UCSD-AML1 (cell line): Measurements from ENCODE around the gene DOCK1.

ENCODE experiments used
- DNase-seq: peaks from one replicate; lab custom pipeline; 2025; ENCODE audit not compliant: unreplicated experiment; lab: John Stamatoyannopoulos, UW

Gene DOCK1

GRCh38 chr10:127337801-127338200, 432.6 kb downstream of the DOCK1 start:
- no peak for DNase-seq

- DNase-seq = no peak
Measured at GRCh38 chr10:127338399-127339110, 433.3 kb downstream of the DOCK1 start.

DNA sequence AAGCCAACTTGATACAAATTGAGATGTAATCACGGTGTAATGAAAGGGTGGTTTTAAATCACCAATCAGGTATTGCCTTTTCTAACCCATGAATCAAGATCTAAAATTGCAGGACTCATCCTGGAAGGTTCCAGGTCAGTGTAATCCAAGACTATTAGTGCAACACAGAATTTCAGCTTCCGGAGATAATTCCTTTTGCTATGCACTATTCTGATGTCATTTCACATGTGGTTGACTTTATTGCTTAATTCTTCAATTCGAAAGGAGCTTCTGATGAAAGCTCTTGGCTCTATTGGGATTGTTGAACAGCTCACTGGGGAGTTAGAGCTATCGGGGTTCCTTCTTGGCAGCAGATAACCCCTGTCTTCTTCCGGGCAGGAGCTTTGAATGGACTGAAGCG, 438.6 kb downstream of the DOCK1 start:
- no peak for DNase-seq

GRCh38 chr10:127344346-127344745, 439.1 kb downstream of the DOCK1 start:
- DNase-seq = no peak

DNA sequence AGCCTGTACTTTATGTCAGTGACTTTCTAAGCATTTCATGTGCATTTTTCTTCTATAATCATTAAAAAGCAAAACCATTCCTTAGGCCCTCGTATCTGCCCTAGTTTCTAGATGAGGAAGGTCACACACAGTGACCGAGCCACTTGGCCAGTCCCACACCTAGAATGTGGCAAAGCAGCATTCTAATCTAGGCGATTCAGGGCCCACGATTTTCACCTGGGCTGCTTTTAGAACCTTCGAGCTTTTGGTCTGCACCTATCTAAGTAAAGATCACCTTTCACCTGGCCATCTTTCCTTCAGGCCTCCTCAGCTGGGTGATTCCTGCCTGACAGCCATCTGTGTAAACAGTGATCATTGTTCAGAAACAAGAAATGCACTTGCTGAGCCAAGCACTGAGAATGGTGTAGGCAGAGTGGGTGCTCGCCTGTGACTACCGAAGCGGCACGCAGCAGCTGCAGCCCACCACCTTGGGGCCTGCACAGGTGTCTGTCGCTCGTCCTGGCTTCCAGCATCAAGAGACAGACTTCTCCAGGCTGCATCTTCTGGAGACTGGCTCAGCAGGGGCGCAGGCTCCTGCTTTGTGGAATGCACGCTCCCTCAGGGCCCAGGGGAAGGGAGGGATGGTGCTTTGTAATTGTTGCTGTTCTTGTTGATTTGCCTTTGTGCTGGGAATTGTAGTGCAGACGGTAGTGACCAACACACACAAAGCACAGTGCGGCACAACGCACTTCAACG, 440.2 kb downstream of the DOCK1 start:
- no peak for DNase-seq

DNA sequence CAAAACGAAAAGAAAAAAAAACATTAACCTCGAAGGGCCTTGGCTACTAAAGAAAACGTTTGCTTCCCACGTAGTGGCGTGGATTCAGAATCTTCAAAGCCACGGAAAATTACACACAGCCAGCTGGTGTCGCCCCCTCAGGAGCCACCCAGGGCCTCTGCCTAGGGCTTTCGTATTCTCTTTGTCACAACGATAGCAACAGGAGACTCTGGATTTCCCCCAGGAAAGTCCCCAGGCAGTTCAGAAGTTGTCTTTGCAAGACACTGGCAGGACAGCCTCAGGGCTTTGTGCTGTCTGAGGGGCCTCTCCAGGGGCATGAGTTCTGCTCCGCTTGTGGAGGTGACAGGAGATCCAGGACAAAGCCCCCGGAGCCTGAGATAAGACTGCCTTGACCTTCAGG, 441.4 kb downstream of the DOCK1 start:
- DNase-seq = no peak

DNA sequence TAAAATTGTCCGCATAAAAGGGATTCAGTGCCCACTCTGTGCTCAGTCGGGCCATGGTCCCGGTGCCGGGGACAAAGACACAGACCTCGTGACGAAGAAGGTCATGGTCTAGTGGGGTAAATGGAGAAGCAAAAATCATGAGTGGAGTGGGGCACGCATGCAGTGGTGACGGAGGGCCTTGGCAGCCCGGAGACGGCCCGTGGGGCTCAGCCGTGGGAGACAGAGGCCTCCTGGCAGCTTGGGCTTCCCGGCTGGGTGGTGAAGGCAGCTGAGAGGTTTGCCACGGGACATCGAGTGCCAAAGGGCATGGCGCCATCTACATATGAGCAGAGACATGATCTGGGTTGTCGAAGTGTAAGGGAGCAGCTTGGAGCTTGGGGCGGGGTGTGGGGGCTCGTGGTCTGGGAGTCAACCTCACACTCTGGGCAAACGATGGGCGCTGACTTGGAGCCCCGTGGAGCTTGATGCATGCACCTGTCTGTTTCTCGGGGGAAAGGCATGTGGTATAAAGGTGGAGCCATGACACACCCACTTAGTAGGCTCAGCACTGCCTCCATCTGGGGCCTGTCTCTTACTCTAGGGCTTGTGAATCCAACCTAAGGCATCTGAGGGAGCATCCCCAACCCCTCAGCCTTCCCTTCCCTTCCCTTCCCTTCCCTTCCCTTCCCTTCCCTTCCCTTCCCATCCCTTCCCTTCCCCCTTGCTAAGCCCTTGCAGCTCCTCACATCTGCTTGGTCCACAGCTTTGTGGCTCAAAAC, 442.2 kb downstream of the DOCK1 start:
- no peak for DNase-seq

DNA sequence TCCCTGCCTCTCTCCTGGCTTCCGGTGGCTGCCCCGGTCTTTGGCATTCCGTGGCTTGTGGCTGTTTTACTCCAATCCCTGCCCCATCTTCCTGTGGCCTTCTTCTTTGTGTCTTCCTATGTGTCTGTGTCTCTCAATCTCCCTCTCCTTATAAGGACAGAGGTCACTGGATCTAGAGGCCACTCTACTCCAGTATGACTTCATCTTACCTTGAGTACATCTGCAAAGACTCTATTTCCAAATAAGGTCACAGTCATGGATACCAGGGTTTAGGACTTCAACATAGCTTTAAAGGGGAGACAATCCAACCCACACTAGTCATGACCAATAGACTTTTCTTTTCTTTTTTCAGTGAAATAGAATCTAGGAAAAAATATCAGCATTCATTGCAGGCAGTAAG, 444.5 kb downstream of the DOCK1 start:
- no peak for DNase-seq

DNA sequence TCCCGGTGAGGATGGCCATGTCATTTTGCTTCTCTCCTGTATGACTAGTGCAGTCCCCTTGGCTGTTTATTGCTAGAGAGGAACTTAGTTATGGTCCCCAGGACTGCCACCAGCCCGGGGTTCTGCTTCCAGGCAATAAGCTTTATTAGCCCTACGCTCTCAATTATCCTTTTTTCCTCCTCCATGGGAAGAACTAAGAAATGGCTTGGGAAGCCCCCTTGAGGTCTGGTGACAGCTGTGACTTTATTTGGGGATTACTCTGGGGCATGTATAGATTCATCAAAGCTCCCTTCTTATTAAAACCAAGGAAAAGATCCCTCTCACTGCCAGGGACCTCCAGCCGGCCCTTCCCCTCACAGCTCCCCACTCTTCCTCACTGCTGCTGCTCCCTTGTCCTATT, 446.3 kb downstream of the DOCK1 start:
- no peak for DNase-seq

GRCh38 chr10:127353544-127353943, 448.3 kb downstream of the DOCK1 start:
- no peak for DNase-seq

- DNase-seq = no peak
Measured at GRCh38 chr10:127354255-127354654, 449.0 kb downstream of the DOCK1 start.

DNA sequence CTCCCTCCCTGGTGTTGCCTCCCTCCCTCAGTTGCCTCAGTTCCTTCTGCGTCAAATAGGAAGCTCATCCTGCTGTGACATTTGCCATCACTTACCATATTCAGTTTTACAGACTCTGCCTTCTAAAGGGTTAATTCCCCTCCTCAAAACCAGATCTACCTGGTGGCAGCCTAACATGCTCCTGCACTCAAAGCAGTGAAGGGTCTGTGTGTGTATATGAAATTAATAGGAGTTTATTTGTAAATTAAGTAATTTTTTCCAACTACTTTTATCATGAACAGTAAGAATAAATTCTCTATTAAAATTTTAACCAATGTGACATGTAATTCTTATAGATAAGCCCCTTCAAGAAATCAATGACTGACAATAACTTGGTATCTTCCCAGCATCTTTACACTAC, 449.8 kb downstream of the DOCK1 start:
- no peak for DNase-seq

GRCh38 chr10:127356360-127356759, 451.1 kb downstream of the DOCK1 start:
- no peak for DNase-seq

DNA sequence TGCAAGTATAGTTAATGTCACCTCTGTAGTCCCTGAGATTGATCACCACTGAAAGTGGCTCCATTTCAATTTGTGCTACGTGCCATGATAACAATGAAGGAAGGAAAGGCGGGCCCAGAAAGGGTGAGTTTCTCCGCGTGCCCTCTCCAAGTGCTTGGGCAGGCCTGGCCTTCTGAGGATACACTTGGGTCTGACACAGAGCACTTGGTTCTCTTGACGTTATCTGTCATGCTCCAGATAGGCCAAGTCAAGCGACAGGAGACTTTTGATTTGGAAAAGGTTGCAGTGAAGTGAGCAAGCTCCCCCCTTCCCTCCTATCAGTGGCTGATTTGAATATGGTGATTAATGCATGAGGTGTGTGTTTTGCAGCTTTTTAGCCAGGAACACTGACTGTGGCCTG, 452.0 kb downstream of the DOCK1 start:
- no peak for DNase-seq

GRCh38 chr10:127358337-127358736, 453.1 kb downstream of the DOCK1 start:
- DNase-seq = no peak

- no peak for DNase-seq
Measured at GRCh38 chr10:127364034-127364433, 458.8 kb downstream of the DOCK1 start.

- no peak for DNase-seq
Measured at GRCh38 chr10:127368101-127368500, 462.9 kb downstream of the DOCK1 start.

- no peak for DNase-seq
Measured at GRCh38 chr10:127368929-127369328, 463.7 kb downstream of the DOCK1 start.

- no peak for DNase-seq
Measured at GRCh38 chr10:127370601-127371000, 465.4 kb downstream of the DOCK1 start.

DNA sequence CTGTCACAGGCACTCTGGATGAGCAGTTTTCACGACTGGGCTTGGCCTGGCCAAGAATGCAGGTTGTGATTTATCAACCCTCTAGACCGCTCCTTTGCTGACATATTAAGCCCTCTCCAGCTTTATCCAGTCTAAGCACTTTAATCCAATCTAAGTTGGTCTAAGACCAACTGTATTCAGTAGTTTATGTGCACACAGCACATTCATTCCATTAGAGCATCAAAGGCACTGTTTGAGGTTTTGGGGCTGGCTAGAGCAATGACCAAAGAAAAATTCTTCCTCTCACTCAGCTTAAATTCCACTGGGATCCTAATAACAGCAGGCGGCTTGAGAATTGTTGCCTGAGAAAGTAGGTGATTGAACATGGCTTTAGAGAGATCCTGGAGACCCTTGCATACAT, 467.1 kb downstream of the DOCK1 start:
- no peak for DNase-seq

- no peak for DNase-seq
Measured at GRCh38 chr10:127374074-127374680, 468.9 kb downstream of the DOCK1 start.

DNA sequence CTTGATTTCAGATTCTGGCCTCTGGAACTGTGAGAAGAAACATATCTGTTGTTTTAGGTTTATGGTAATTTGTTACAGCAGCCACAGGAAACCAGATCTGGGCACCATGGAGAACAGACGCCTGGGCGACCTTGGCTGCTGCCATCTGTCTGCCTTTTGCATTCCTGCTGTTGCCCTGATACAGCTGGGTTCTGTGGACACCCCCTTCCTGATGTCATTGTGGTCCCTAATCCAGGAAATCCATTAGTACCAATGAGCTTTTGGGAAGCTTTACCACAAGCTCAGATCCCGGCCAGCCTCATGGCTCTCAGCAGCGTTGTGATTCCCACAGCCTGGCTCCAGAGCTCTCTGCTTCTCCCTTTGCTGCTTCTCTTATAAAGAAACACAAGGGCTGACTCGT, 469.7 kb downstream of the DOCK1 start:
- no peak for DNase-seq
